HG02840 (cell line): ENCODE data around the gene ETNK1.

Experiments used
- ATAC-seq: cut with Tn5 transposase; IDR thresholded peaks from one replicate; pipeline ENCODE4 v1.9.1; 2021; ENCODE audit warnings: mild to moderate bottlenecking, moderate library complexity, moderate number of reproducible peaks; ENCODE audit not compliant: unreplicated experiment, low FRiP score

The ETNK1 gene

DNA sequence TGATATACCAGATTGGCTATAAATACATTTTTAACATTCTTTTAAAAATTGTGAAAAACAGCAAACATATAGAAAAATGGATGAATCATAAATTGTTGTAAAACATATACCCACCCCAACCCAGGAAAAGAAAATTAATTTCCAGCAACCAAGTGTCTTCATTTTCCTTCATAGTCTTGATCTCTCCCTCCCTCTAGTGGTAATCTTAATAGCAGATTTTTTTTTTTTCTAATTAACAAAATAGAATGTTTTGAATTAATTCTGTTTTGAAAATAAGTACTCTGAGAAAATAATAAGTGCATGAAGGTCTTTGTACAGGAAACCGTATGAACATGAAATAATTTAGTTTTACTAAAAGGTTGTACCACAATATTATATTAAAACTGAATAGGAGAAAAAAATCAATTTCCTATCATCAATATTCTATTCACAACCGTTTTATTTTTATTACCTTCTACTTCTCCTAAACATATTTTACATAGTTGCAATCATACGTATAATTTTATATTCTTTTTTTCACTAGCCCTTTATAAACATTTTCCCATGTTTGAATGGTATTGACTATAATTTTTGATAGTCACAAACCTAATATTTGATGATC is 7.0 kb downstream of the ETNK1 start:
- ATAC-seq, result no peak

DNA sequence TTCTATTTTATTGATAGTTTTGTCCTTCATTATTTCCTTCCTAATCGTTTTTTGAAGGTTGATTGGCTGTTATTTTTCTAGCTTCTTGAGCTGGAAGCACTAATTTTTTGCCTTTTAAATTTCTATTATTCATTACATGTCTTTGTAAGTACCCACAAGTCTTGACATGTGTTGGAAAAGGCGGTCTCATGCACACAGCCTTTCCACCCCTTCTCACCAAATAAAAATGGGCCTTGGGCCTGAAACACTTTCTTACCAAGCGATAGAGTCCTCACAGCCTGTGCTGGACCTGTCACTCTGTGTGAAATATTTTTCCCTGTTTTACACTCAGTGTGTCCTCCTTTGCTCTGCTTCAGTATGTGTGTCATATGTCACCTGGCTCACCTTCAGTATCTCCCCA is 9.9 kb downstream of the ETNK1 start:
- no peak for ATAC-seq

DNA sequence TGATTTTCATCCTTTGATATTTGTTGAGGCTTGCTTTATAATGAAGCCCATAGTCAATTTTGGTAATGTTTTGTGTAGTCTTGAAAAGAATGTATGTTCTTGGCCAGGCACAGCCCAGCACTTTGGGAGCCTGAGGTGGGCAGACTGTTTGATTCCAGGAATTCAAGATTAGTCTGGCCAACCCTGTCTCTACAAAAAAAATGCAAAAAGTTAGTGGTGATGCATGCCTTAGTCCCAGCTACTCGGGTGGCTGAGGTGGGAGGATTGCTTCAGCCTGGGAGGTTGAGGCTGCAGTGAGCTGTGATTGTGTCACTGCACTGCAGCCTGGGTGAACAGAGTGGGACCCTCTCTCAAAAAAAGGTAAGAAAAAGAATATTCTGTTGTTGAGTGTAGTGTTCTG is 10.8 kb downstream of the ETNK1 start:
- no peak for ATAC-seq

DNA sequence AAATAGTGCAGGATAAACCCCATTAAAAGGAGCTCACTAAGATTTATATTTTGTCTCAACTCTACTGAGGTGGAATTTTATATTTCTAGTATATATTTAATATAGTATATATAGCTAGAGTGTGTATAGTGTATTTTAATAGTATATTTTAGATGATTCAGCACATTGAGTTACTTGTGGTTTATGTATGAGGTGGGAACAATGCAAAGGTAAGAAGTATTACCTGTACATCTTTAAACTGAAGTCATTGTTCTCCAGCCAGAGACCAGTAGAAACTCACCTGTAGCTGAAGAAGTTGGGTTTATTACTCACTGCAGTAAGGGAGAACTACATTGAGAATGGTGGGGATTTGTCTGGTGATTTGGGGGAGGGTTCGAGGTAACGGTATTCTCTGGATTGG is 15.9 kb downstream of the ETNK1 start:
- ATAC-seq, result no peak

DNA sequence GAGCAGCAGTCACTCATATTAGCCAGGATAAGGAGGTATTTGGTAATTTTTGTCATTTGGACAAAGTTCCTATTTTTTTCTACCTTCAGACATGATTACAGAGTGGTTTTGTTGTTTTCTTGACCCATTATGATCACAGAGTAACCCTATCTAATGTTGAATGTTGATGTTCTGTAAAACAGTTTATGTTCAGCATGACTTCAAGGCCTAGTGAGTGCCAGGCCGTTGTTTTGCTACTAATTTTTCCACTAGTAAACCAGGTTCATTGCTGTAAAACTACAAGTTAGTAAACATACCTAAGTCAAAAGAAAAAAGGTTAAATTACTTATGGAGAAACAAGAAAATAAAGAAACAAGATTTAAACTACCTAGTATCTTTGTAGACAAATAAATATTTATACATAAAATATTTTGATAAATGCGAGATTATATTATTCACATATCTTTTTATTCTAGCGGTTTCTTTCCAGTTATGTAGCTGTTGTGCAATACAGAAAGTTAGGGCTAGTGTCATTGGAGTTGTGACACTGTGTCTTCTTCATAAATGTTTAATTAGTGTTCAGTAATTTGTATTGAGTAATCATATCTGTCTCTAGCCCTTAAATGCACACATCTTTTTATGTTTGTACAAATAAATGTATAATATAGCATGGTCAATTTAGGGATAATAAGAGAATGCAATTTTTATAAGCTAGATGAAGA is 16.5 kb downstream of the ETNK1 start:
- no peak for ATAC-seq

DNA sequence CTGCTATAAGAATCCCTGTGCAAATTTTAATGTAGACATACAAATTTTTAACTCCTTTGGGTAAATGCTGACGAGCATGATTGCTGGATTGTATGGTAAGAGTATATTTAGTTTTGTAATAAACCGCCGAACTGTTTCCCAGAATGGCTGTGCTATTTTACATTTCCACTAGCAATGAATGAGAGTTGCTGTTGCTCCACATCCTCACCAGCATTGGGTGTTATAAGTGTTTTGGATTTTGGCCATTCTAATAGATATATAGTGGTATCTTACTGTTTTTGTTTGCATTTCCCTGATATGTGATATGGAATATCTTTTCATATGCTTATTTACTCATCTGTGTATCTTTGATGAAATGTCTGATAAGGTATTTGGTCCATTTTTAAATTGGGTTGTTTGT is 23.7 kb downstream of the ETNK1 start:
- no peak for ATAC-seq

DNA sequence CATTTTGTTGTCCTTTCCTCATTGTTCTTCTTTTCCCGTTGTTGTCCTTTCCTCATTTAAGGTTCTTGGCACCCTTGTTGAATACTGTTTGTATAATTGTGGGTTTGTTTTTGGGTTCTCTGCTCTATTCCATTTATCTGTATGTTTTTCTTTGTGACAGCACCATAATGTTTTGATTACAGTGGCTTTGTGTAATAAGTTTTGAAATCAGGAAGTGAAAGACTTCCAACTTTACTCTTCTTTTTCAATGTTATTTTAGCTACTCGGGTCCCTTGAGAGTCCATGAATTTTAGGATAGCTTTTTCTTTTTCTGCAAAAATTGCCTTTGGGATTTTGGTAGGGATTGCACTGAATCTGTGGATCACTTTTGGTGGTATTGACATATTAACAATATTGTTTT is 28.1 kb downstream of the ETNK1 start:
- ATAC-seq, result no peak

DNA sequence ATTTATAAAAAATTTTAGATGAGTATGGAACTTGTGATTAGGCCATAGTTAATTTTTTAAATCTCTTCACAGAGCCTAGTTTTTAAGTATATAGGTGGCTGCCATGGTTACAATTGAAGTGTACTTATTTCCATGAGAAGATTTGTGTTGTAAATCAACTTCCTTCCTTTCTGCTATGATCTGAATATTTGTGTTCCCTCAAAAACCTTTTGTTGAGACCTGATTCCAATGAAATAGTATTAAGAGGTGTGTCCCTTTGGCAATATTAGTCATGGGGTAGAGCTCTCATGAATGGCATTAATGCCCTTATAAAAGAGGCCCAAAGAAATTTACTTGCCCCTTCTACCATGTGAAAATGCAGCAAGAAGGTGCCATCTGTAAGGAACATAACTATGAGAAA is 28.8 kb downstream of the ETNK1 start:
- ATAC-seq, result no peak

DNA sequence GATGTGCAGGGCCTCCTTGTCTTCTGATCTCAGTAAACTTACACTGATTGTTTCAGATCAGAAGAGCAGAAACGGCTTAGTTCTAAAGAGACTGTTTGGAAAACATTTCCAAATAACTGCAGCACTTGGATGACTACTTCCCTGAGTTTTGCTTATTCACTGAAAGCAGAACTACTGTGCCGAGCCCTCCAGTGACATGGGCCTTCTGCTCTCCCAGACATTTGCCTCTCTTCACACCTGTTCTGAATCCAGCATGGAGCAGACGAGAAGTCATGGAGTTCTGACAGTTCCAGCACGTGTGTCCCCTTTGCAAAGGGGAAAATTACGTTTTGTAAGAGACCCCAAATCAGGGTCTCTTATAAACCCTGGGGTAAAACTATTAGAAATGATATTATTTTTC is 31.4 kb downstream of the ETNK1 start:
- ATAC-seq, result no peak

DNA sequence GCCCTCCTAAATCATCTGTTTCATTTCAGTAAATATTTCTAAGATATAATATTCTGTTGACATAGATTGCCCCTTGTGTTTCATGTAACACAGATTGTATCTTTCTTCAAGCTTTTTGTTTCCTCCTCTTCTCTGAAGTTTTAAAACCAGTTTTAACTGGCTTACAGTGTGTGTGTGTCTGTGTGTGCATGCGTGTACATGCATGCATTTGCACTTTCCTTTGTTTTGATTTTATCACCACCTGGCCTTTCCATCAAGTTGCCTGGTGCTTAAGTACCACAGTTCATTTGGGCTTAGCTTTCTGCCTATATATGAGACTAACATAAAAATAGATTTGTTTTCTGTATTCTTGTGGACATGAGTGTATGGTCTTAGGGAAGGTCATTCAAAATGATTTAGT is 31.9 kb downstream of the ETNK1 start:
- ATAC-seq, result no peak

DNA sequence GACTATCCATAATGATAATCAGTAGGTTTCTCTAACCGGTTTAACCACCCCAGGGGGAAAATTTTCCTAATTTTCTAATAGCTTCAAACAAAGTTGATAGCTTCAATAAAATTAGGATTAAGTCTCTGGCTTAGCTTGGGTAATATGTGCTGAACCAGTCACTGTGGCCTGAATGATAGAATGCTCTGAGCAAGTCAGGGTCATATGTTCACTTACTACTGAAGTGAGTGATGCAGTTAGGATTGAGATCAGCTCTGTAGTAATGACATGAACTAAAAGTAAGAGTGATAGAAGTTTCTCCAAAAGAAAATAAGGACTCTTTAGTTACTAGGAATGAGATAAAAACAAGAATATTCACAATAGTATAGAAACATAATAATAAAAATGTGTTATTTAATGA is 32.6 kb downstream of the ETNK1 start:
- ATAC-seq, result no peak

DNA sequence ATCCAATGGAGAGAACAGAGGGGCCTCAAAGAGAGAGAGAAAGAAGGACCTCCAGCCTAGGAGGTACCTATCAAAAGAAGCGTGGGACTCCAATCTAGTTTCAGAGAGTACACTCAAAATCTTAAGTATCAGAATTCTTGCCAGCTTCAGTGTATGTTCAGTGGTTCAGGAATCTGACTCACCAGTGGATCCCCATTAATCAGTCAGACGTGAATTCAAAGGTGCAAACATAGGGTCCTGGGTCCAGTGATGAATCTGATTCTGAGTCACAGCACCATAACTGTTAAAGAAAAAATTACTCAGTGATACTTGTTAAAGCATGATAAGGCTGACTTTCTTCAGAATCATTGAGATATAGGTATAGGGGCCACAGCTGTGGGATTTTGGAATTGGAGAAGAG is 33.2 kb downstream of the ETNK1 start:
- ATAC-seq, result no peak

DNA sequence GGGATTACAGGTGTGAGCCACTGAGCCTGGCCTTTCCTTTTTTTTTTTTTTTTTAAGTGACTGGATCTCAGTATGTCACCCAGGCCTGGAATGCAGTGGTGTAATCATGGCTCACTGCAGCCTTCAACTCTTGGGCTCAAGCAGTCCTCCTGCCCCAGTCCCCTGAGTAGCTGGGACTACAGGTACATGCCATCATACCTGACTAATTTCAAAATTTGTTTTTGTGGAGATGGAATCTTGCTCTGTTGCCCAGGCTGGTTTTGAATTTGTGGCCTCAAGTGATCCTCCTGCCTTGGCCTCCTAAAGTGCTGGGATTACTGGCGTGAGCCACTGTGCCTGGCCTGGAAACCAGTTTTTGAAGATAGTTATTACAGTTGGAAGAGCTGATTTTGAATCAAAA is 37.4 kb downstream of the ETNK1 start:
- ATAC-seq, result no peak

DNA sequence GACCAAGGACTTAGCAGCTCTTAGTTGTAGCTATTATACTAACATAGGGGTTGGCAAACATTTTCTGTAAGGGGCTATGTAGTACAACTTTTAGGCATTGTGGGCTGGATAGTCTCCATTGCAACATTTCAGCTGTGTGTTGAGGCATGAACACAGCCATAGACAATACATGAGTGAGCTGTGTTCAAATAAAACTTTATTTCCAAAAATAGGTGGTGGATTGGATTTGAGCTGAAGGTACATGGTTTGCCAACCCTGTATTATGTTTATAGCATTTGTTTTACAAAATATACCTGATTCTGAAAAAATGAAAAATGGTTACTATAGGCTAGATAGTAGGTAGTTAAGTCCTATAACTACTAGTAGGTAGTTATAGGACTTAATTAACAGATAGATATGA is 40.5 kb downstream of the ETNK1 start:
- no peak for ATAC-seq

DNA sequence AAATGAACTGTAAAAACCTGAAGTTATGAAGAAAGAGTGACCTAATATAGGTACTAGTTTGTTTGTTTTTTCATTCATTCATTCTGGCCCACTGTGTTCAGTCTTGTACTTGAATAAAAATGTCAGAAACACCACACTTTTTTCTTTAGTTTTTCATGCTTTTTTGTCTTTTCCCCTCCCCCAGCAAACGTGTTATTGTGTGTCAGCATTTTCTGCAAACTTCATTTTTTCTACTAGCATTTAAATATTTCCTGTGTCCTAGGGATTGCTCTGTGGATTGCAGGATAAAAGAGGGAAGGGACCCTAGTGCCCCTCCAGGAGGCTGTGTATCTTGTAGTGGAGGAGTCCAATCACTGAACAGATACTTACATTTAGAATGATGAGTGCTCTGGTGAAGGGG is 42.2 kb downstream of the ETNK1 start:
- ATAC-seq, result no peak

DNA sequence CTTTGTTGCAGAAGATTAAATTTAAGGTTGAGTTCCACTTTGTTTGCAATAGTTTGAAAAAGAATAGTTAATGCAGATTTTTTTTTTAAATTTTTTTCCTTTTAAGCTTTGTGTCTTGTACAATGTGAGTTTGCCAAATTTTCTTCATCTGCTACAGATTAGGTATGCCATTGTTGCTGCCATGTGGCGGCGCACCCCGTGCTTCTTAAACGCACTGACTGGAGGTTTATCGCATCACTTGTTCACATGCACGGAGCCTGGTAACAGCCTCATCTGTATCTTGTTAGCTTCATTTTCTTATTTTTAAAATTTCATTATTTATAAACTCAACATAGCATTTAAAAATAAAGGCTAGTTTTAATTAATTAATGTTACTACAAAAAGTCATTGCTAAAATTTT is 43.5 kb downstream of the ETNK1 start:
- no peak for ATAC-seq

DNA sequence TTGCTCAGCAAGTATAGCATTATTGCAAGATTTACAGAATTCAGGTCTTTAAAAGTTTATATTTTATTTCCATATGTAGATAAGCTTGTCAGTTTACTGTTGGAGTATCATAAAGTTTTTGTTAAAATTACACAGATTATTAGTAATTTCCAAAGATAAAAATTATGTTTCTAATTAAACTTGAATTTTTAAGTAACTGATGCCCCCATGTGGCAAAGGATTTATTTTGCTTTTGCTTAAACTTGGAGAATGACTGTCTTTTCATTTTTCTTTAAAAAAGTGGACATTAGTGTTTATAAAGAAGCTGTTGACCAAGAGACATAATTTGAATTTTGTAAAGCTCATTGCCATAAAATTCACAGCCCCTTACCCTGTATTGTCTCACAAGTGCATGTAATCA is 45.8 kb downstream of the ETNK1 start:
- ATAC-seq, result no peak

DNA sequence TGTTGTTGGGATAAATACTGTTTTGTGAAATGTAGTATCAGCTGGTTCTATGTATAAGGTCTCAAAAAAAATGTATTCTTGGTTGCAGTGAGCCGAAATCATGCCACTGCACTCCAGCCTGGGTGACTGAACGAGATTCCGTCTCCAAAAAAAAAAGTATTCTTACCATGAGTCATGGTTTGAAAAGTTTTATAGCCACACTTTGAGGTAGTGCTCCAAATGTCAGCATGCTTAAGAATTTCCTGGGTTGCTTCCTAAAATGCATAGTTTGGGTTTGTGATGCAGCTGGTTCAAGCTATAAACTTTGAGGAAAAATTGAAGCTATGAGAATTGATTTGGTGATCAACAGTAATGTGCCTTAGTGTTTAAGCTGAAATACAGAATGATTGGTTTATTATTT is 48.0 kb downstream of the ETNK1 start:
- no peak for ATAC-seq

DNA sequence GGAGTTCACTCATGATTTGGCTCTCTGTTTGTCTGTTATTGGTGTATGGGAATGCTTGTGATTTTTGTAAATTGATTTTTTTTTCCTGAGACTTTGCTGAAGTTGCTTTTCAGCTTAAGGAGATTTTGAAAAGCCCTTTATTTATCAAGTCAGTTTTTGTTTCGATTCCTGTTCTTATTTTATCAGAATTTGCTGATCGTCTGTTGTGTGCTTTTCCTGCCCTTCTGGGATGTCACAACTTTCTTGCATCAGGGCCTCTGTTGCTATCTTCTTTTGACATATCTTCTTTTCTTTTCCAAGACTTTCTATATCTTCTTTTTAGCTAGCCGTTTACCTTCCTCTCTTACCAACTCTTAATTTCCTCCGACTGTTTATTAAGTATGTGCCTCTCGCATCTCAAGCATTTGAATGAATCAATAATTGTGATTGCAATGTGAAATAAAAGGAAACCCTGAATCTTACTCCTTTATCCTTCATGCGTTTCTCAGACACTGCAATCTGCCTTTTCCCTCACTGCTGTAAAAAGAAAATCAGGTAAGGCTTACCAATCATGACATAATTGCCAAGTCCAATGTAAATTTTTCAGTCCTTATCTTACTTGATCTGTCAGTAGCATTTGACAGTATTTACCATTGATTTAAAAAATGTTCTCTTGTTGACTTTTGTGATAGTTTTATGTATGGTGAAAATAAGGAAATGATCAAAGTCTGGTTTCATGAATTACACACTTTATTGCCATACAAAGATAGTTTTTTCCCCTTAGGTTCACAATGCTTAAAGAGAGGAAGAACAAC is 53.0 kb downstream of the ETNK1 start:
- no peak for ATAC-seq

DNA sequence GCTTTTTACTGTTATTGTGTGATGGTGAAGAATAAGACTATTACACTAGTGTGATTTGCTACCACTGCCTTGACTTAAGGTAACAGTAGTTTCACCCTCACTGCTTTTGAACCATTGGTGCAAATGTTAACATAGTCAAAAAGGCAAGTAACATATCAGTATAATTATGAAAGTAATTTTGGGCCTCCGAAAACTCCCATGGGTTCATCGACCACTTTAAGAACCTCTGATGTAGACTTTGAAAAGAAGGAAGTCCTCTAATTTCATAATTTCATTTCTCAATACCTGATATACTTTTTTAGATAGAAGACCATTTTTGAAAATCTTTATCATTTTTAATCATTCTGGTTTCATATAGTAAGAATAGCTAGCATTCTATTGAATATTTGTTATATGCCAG is 57.7 kb downstream of the ETNK1 start:
- ATAC-seq, result no peak

DNA sequence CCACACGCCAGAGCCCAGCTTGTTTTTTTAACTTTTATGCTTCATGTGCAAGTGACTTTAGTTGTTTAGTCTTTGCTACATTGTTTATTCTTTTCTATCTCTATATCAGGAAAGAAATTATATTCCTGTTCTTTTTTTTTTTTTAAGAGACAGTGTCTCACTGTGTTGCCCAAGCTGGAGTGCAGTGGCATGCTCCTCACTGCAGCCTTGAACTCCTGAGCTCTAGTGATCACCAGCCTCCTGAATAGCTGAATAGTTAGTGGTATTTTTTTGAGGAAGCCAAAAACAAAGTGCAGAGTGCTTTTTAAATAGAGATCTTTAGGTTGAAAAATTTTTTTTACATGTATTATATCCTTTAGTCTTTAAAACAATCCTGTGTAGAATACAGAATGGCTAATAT is 58.2 kb downstream of the ETNK1 start:
- no peak for ATAC-seq
